ENCODE data around the gene CLIC4. TPM values are rescaled to one million over a fixed set of nuclear protein-coding genes. Genes with fewer than 3 reads are reported as not detected.

The CLIC4 gene
- total RNA-seq, 1 donor from 2014 or later: 200 TPM

DNA sequence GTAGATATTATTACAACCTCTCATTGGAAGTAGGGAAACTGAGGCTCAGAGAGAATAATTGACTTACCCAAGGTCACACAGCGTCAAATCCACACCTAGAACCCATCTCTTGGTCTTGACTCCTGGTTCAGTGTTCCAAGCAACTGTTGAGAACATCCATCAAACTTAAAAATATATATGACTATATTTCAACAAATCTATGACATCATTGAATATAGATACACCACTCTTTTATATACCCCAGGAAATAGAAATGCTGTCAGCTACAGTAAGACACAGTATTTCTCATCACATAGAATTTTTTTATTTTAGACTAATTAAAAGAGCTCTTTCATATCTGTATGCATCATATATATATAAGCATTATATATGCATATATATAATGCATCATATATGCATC, 127.9 kb downstream of the CLIC4 start:
- no peak for TF ChIP-seq CTCF (IDR thresholded peaks at IDR 0.05)
- Histone ChIP-seq H3K9me3 (no peaks in the 10 kb centered on the region), H3K36me3 (no peaks in the 10 kb centered on the region), H3K27ac (no peak overlapping the region), H3K27me3 (no peaks in the 10 kb centered on the region), H3K4me3 (no peak overlapping the region), H3K4me1 (peaks cover 5% of the 10 kb centered on the region)
- intact Hi-C loops (cut with DNase I): no loop called here
- no peak for ATAC-seq
- no peak for DNase-seq

DNA sequence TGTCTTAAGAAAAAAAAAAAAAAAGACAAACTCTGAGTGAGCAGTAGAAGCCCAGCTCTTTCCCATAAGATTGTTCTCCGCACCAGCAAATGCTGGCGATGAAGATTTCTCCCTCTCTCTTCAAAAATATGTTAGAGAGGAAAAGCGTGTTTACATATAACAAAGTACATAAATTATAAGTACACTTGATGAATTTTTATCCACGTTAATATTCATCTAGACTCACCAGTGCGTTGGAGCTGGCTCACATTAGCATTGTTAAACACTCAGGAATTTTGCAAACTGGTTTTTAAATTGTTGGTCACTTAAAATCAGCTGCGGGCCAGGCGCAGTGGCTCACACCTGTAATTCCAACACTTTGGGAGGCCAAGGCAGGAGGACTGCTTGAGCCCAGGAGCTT, 128.8 kb downstream of the CLIC4 start:
- Histone ChIP-seq H3K9me3 (no peaks in the 10 kb centered on the region), H3K36me3 (no peaks in the 10 kb centered on the region), H3K27ac (no peak overlapping the region), H3K4me1 (peaks cover 5% of the 10 kb centered on the region), H3K4me3 (no peak overlapping the region), H3K27me3 (no peaks in the 10 kb centered on the region)
- TF ChIP-seq CTCF (IDR thresholded peaks at IDR 0.05): no peak
- intact Hi-C loops (cut with DNase I): no loop called here
- peak; percentile 65 for ATAC-seq
- DNase-seq: no peak

- Histone ChIP-seq H3K27me3 (no peaks in the 10 kb centered on the region), H3K4me3 (no peak overlapping the region), H3K4me1 (peaks cover 5% of the 10 kb centered on the region), H3K36me3 (no peaks in the 10 kb centered on the region), H3K9me3 (no peaks in the 10 kb centered on the region), H3K27ac (no peak overlapping the region)
- ATAC-seq (no peak), DNase-seq (no peak)
- intact Hi-C loops (cut with DNase I): no loop called here
- no peak for TF ChIP-seq CTCF (IDR thresholded peaks at IDR 0.05)
Measured at GRCh38 chr1:24874611-24875234, 129.5 kb downstream of the CLIC4 start.

DNA sequence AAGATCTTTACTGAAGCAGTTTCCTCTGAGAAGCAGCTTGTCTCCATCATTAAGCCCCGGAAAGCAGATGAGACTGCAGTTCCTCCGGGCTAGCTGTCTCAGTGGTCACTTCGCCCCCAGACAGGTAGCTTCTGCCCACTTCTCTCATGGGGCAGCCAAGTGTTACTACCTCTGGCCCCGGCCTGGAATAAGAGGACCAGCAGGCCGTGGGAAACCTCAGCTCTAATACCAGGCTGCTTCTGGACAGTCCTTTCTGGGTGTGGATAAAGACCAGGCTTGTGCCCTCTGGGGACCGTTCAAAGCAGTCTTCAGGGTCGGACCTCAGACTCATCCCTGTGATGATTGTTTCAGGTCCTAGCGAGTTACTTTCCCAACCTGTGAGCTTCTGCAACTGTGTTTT, 130.0 kb downstream of the CLIC4 start:
- DNase-seq: no peak
- peaks cover 5% of the 10 kb centered on the region for H3K4me1 ChIP-seq

DNA sequence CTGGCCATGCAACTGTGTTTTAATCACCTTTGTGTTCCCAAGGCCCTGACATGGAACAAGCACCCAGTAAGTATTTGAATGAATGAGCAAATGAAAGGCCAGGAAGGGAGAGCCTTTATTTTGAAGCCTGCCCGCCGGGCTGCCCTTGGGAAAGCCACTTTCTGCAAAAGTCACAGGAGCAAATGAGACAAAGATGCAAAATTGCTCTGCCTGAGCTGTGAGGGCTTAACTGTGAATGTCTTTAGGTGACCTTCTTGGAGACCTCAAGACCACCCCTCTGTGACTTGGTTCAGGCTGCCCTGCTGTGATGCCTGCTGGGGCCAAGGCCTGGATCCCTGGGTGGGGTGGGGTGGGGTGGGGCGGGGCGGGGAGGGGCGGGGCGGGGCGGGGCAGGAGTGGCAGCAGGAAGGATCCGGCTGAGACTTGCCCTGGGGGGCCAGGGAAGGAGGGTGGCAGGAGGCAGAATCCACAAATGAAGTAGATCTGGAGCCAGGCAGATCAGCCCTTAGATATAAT, 130.8 kb downstream of the CLIC4 start:
- H3K9me3 ChIP-seq: no peaks in the 10 kb centered on the region
- intact Hi-C loops (cut with DNase I): no loop called here
- H3K36me3 ChIP-seq: no peaks in the 10 kb centered on the region
- no peaks in the 10 kb centered on the region for H3K27me3 ChIP-seq
- H3K4me1 ChIP-seq: peaks cover 5% of the 10 kb centered on the region
- no peak for TF ChIP-seq CTCF (IDR thresholded peaks at IDR 0.05)
- no peak for DNase-seq
- no peak overlapping the region for H3K27ac ChIP-seq
- no peak overlapping the region for H3K4me3 ChIP-seq
- no peak for ATAC-seq

More for the DNA sequence above, 130.0 kb downstream of the CLIC4 start:
- Histone ChIP-seq H3K27ac (no peak overlapping the region), H3K27me3 (no peaks in the 10 kb centered on the region), H3K36me3 (no peaks in the 10 kb centered on the region), H3K9me3 (no peaks in the 10 kb centered on the region), H3K4me3 (no peak overlapping the region)
- no peak for ATAC-seq
- no peak for TF ChIP-seq CTCF (IDR thresholded peaks at IDR 0.05)
- intact Hi-C loops (cut with DNase I): no loop called here

DNA sequence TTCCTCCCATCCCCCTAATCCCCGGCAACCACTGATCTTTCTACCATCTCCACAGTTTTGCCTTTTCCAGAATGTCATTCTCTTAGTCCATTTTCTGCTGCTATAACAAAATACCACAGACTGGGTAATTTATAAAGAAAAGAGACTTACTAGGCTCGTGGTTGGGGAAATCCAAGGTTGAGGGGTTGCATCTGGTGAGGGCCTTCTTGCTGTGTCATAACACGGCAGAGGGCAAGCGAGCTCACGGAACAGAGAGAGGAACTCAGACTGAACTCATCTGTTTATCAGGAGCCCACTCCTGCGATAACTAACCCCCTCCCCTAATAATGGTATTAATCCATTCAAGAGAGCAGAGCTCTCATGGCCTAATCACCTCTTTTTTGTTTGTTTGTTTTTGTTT, 132.8 kb downstream of the CLIC4 start:
- Histone ChIP-seq H3K36me3 (no peaks in the 10 kb centered on the region), H3K4me1 (peaks cover 5% of the 10 kb centered on the region), H3K4me3 (no peak overlapping the region), H3K27ac (no peak overlapping the region), H3K9me3 (no peaks in the 10 kb centered on the region), H3K27me3 (no peaks in the 10 kb centered on the region)
- DNase-seq (no peak), ATAC-seq (no peak)
- TF ChIP-seq CTCF (IDR thresholded peaks at IDR 0.05): no peak
- intact Hi-C loops (cut with DNase I): no loop called here
